Smooth muscle cell of the brain vasculature (primary cell): ENCODE results near the gene SLC50A1.
"Not testable (repeated sequence)": the region's sequence is repeated elsewhere in the genome, so short reads cannot be mapped to it uniquely, and the experiment has no call there.

Experiments used
- DNase-seq: peaks from one replicate; pipeline ENCODE4 v3.0.0-alpha.2; 2012; ENCODE audit warnings: low read depth, low spot score

The SLC50A1 gene

GRCh38 chr1:155134880-155135414 is 705 bp upstream of the SLC50A1 start:
- DNase-seq: no peak

- DNase-seq: no peak
These were observed 1.1 kb downstream of the SLC50A1 start for GRCh38 chr1:155136748-155137147.

GRCh38 chr1:155137154-155137949 is 1.7 kb downstream of the SLC50A1 start:
- no peak for DNase-seq

- no peak for DNase-seq
These were observed 4.4 kb downstream of the SLC50A1 start, which contains the start of gene DPM3 for GRCh38 chr1:155139895-155140629. DPM3 (minus strand) TSS chr1:155140531; CDS start chr1:155140240, 291 bp downstream.

GRCh38 chr1:155140630-155140953 is 4.9 kb downstream of the SLC50A1 start:
- DNase-seq: no peak

- no peak for DNase-seq
These were observed 6.1 kb downstream of the SLC50A1 start for GRCh38 chr1:155141749-155142148.

- DNase-seq: no peak
These were observed 9.8 kb downstream of the SLC50A1 start for GRCh38 chr1:155145491-155145890.

- not testable (repeated sequence) for DNase-seq
These were observed 20.5 kb downstream of the SLC50A1 start for GRCh38 chr1:155155996-155156643.

GRCh38 chr1:155158991-155159390 is 23.3 kb downstream of the SLC50A1 start:
- no peak for DNase-seq

- no peak for DNase-seq
These were observed 24.5 kb downstream of the SLC50A1 start for GRCh38 chr1:155160128-155160527.

- DNase-seq: not testable (repeated sequence)
These were observed 27.0 kb downstream of the SLC50A1 start for GRCh38 chr1:155162631-155163030.

GRCh38 chr1:155163785-155164184 is 28.1 kb downstream of the SLC50A1 start:
- DNase-seq: not testable (repeated sequence)

GRCh38 chr1:155164625-155165024 is 29.0 kb downstream of the SLC50A1 start:
- DNase-seq: not testable (repeated sequence)

- DNase-seq: no peak
These were observed 30.4 kb downstream of the SLC50A1 start for GRCh38 chr1:155166051-155166470.

GRCh38 chr1:155166471-155167165 is 31.0 kb downstream of the SLC50A1 start:
- DNase-seq: no peak

GRCh38 chr1:155167166-155168104 is 31.8 kb downstream of the SLC50A1 start:
- peak; percentile 59 for DNase-seq

GRCh38 chr1:155168105-155168445 is 32.4 kb downstream of the SLC50A1 start:
- not testable (repeated sequence) for DNase-seq

- no peak for DNase-seq
These were observed 33.0 kb downstream of the SLC50A1 start for GRCh38 chr1:155168456-155169210.

- no peak for DNase-seq
These were observed 33.9 kb downstream of the SLC50A1 start for GRCh38 chr1:155169541-155169940.
